Activated CD4-positive, alpha-beta T cell treated with anti-CD3 and anti-CD28 coated beads, Interleukin-2, amount 50 U/mL, for 1 hour (primary cell): ENCODE data around the gene CDH23.
"Not testable (repeated sequence)": the region's sequence is repeated elsewhere in the genome, so short reads cannot be mapped to it uniquely, and the experiment has no call there.

Experiments
- DNase-seq: peaks from one replicate; pipeline ENCODE4 v3.0.0-alpha.2; 2020

CDH23 gene

DNA sequence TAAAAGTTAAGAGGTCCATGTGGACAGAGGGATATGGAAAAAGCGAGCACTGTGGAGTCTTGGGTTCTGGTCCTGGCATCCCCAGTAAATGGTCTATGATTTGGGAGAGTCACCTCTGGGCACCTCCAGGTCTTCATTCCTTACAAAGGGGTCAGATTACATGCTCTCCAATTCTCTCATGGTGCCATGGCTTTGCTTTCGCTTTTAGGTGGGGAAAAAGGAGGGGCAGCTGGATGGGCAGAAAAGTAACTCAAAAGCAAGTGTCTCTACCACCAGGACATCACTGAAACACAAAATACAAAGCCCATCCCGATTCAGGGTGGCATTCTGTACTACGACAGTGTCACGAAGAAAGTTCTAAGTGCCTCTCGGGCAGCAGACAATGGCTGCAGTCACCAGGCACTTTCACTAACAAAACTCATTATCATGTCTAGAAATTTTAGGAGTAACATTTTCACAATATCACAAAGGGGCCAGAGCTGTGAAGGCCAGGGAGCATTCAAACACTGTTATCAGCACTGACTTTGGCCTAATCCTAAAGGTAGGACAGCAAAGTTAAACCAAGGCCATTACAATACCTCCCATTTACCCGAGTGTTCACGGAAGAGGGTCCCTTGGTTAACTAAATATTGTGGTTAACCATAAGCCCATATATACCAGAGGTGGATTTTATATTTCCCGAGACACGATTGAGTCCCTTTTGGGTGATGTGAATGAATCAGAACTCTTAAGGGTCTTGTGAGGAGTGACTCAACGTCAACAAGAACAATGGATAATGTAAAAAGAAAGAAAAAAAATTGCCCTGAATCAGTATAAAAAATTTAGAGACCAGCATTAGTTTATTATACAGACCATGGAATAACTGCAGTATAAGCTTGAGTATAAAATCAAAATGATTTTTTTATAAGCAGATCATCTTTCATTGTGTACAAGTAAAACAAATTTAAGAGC is 451.9 kb downstream of the CDH23 start:
- no peak for DNase-seq

DNA sequence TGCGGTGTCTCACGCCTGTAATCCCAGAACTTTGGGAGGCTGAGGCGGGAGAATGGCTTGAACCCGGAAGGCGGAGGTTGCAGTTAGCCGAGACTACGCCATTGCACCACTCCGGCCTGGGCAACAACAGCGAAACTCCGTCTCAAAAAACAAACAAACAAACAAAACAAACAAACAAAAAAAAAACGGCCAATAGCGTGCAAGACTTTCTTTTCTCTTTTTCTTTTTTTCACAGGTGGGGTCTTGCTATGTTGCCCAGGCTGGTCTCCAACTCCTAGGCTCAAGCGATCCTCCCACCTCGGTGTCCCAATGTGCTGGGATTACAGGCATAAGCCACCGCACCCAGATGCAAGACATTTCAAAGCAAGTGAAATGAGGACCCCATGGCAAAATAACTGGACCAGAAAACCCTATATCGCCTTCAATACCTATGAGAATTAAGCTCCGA is 452.8 kb downstream of the CDH23 start:
- DNase-seq, result no peak

DNA sequence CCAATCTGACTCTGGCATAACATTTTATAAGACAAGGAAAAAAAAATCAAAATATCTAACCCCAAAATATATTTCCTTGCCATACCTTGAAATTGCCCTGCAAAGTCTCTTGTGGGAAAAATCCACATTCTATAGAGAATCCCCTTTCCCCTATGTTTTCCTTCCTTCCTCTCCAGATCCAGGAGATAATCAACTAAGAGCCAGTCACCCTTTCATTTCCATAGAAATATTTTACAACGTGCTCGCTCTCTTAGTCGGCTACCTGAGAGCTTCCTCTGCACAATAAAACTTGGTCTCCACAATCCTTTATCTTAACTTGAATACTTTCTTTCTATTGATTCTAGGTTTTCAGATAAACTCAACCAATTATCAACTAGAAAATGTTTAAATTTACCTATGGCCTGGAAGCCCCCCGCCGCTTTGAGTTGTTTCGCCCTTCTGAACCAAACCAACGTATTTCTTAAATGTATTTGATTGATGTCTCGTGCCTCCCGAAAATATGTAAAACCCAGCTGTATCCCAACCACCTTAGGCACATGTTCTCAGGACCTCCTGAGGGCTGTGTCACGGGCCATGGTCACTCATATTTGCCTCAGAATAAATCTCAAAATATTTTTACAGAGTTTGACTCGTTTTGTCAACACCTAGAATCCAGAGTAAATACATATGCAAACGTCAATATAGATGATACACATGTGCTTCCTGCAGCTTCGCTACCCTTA is 453.5 kb downstream of the CDH23 start:
- DNase-seq, result no peak

DNA sequence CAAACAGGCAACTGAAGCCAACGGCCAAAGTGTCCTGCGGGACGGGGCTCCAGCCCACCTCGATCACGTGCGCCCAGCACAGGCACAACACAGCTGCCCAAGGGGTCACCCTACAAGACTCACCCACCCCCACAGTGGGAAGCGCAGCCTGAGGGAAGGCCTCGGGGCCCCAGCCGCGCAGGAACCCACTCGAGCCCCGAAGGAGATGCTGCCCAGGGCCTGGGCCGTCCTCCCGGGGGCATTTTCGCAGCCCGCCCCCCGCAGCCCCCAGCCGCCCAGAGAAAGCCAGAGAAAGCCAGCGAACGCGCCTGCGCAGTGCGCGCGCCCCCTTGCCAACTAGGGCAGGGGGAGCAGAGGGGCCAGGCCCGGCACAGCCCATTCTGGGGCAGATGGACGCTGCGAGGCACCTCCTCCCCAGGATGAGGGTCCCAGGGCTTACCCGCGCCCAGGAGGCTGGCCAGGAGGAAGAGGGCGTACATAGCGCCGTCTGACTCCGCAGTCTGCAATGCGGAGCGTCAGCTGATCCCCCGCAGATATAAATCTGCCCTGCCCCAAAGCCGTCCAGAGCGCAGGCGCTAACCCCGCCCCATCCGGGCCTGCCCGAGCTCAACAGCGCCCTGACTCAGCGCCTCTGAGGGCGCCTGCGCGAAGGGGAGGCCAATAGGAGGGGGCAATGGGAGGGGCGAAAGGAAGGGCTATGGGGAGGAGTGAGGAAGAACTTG is 454.2 kb downstream of the CDH23 start, which contains the start of gene PSAP:
Gene PSAP, minus strand, starts transcription at position 509 of the 722 bp plus-strand sequence. Its CDS starts 30 bp downstream, at position 479.
- peak; percentile 98 for DNase-seq

DNA sequence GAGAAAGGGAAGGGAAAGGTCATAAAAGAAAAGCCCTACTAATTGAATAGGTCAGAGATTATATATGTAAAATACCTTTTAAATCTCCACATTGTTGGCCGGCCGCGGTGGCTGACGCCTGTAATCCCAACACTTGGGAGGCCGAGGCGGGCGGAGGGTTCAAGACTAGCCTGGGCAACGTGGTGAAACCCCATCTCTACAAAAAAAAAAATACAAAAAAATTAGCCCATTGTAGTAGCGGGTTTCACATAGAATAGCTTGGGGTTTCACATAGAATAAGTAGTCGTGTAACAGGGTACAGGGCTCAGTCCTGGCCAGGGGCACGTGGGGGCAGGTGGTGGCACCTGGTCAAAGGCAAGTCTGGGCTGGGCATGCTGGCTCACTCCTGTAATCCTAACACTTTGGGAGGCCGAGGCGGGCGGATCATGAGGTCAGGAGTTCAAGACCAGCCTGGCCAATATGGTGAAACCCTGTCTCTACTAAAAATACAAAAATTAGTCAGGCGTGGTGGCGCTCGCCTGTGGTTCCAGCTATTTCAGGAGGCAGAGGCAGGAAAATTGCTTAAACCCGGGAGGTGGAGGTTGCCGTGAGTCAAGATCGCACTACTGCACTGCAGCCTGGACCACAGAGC is 454.9 kb downstream of the CDH23 start:
- DNase-seq, result not testable (repeated sequence)

DNA sequence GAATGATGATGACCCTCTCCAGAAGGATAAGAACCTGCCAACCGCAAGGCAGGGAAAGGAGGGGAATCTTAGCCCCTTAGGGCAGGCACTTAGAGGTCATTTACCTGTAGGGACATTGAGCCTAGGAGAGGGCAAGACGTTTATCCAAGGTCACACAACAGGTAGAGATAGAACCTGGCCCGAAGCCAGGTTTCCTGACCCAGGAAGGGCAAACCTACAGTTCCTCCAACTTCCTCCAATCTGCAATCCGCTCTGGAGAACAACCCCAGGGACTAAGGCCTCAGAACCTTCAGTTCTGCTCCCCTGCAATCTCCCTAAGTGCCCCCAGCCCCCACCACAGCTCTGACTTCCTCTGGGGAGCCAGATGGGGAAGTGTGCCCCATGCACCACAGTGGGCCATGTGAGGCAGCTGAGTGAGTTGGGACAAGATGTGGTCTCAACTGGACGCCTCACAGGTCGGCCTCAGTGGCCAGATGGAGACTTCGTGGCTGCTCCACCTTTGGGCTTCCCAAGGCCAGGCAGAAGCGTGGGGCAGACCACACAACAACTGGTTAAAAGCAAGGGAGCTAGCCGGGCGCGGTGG is 455.7 kb downstream of the CDH23 start:
- DNase-seq, result no peak

DNA sequence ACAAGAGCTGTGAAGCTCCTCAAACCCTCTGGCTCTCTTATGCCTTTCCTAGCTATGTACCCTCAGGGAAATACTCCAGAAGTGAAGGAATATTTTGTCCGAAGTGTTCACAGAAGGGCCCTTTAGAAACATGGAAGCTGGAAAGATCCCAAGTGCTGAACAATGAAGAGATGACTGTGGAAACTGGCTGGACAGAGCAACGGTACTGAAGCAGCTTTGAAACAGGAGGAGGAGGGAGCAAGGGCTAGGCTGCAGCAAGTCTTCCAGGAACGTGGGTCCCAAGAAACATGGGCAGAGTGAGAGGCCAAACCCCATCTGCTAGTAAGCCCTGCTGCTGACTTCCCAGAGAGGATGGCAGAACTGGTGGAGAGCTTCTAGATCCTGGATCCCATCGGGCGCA is 457.3 kb downstream of the CDH23 start:
- no peak for DNase-seq

DNA sequence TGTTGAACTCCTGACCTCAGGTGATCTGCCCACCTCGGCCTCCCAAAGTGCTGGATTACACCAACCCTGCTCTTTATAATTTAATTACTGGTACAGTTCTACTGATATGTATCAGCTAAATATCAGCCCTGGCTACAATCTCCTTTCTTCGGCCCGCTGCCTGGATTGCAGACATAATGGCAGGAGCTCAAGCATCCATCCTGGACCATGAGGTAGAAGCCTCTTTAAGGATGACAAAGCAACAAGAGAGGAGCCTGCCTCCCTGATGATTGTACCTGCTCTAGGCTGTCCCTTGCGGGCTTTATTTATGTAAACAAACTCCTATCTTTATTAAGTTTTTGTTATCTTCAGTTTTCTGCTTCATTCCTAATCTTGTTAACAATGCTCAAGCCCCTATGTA is 459.9 kb downstream of the CDH23 start:
- no peak for DNase-seq

DNA sequence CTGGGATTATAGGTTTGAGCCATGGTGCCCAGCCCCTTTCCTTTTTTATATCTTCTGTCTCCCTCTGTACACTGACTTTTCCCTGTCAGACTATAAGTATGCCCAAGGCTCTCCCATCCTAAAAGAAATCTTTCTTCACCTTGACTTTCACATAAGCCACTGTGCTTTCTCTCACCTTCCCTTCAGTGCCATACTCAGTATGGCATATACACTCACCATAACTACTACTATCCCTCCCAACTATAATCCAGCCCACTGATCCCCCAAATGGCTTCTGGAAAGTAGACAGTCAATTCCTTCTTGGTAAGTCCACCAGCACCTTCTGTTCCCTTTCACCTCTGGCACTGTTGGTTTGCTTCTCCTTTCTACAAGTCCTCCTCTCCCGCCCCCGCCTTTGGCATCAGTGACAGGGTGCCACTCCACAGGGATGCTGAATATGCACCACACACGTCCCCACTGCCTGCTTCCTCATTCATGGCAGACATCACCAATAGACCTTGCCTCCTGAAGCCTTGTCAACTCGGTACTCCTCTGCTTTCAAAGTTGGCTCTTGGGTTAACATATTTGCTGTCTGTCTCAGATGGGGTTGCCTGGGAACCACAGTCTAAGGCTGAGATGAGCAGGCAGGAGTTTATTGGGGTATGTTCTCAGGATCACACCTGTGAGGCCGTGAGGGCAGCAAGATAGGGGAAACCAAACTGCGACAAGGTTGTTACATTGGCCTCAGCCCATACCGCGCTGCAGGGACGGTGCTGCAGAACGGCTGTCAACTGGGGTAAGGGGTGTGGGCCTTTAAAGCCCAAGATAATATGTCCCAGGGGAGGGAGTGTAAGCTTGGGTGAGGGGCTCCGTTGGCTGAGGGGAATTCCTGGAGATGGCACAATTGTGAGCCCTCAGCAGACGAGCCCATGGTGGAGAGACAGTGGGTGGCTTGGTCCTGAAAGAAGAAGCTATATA is 461.5 kb downstream of the CDH23 start:
- no peak for DNase-seq

DNA sequence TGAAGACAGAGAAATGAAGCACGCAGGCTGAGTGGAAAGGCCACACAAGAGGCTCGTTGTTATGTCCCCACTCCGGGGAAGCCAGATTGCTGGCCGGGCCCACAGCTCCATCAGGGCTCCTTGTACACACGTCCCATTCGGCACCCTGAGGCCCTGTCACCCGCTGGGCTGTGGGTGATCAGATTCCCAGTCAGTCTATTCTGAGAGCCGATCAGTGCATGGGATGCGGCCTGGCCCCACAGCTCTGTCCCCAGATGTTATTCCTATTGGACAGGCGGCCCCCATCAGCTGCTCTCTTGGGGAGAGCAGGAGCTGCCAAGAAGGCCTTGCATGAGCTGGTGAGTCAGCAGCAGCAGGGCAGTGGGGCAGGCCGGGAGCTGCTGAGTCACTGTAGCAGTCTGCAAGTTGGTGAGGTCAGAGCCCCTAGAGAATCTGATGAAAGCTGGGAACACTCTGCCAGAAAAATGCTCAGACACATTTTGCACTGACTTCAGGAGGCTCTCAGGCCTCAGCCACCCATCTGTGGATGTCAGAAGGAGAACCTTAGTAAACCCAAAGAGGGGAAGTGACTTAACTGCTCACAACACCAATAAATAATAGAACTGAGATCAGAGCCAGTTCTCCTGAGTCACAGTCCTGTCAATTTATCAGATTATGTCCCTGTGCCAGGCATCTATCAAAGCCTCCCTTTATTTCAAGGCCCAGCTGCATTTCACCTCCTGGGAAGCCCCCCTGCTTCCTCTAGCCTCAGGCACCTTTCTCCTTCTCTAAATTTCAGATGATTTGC is 463.7 kb downstream of the CDH23 start:
- DNase-seq, result no peak

DNA sequence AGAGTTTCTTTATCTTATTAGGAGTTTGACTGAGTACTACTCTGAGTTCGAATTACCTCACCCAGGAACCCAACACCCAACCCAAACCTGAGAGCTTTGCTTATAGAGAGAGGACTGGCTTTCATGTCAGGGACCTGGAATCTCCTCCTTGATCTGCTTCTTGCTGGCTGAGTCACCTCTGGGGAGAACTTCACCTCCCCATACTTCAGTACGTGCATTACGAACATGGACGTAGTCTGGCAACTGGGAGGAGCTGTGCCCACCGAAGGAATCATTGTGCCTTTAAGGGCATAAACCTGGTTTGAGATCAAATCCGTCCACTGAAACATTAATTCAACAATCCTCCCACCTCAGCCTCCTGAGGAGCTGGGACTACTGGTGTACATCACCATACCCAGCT is 466.5 kb downstream of the CDH23 start:
- no peak for DNase-seq

DNA sequence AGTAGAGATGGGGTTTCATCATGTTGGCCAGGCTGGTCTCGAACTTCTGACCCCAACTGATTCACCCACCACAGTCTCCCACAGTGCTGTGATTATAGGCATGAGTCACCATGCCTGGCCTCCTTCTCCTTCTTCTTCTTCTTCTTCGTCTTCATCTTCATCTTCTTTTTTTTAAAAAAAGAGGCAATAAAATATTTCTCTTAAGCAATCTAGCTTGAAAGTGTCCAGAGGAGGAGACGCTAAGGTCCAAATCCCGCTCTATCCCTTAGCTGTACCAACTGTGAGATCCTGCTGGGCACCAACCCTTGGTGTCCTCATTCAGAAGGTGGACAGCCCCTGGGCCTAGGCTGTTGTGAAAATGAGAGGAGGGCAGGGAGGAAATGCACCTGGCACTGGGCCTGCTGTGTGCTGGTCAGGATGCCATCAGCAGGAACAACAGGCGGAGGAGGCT is 468.2 kb downstream of the CDH23 start:
- no peak for DNase-seq
